IMR-90 (cell line): ENCODE data around the gene PRRG1. TPM values are rescaled to one million over a fixed set of nuclear protein-coding genes. Genes with fewer than 3 reads are reported as not detected.
"Not testable (repeated sequence)": the region's sequence is repeated elsewhere in the genome, so short reads cannot be mapped to it uniquely, and the experiment has no call there.

Experiments
- ATAC-seq: fragments of 200-7000 bp; cut with Tn5 transposase; 2 replicates; pipeline ENCODE4 v1.9.1; 2020; ENCODE audit warnings: low read depth, mild to moderate bottlenecking, moderate library complexity
- BruUV-seq: library from RNA; stranded (reverse); fragments of 400-500 nt; replicated peaks from 2 replicates; lab custom pipeline; 2021; lab: Mats Ljungman, UMichigan
- CTCF ChIA-PET: fragments of 300-600 bp; formaldehyde crosslinking; extraction: SDS; loops from one replicate; lab custom pipeline; 2021; ENCODE audit warnings: antibody characterized with exemption; lab: Yijun Ruan, JAX
- POLR2A ChIA-PET: fragments of 300-600 bp; sonication (Branson Sonifier 250); formaldehyde crosslinking; loops from one replicate; lab custom pipeline; 2022; ENCODE audit warnings: antibody characterized with exemption; ENCODE audit not compliant: unreplicated experiment; lab: Charles Lee
- DNase-seq: peaks from one replicate; pipeline ENCODE4 v3.0.0; 2013
- H2AFZ ChIP-seq: replicated peaks from 2 replicates; pipeline ENCODE3; 2013; ENCODE audit warnings: low read length, mild to moderate bottlenecking; ENCODE audit not compliant: poor library complexity
- H2AK5ac ChIP-seq: 2 replicates; pipeline ENCODE4 v1.6.1; 2013; ENCODE audit warnings: low read depth, low read length, inconsistent platforms
- H2AK9ac ChIP-seq: replicated peaks from 2 replicates; pipeline ENCODE3; 2013; ENCODE audit warnings: mild to moderate bottlenecking, low read depth, low read length, moderate library complexity; ENCODE audit not compliant: poor library complexity
- H2BK120ac ChIP-seq: 2 replicates; pipeline ENCODE4 v1.6.1; 2013; ENCODE audit warnings: low read depth, low read length, inconsistent platforms
- H2BK15ac ChIP-seq: 3 replicates; pipeline ENCODE4 v1.6.1; 2013; ENCODE audit warnings: low read depth, low read length, inconsistent platforms
- H2BK20ac ChIP-seq: 2 replicates; pipeline ENCODE4 v1.6.1; 2013; ENCODE audit warnings: low read depth, mild to moderate bottlenecking, inconsistent platforms, low read length, moderate library complexity
- H2BK5ac ChIP-seq: 2 replicates; pipeline ENCODE4 v1.6.1; 2013; ENCODE audit warnings: mild to moderate bottlenecking, low read depth, low read length, inconsistent platforms; ENCODE audit not compliant: poor library complexity, severe bottlenecking
- H3K14ac ChIP-seq: replicated peaks from 2 replicates; pipeline ENCODE4 v1.6.1; 2013; ENCODE audit warnings: low read depth, low read length, inconsistent platforms
- H3K18ac ChIP-seq: 2 replicates; pipeline ENCODE4 v1.6.1; 2013; ENCODE audit warnings: low read depth, low read length, control low read depth
- H3K23ac ChIP-seq: 2 replicates; pipeline ENCODE4 v1.6.1; 2013; ENCODE audit warnings: low read depth, low read length, inconsistent platforms
- H3K27ac ChIP-seq: 2 replicates; pipeline ENCODE4 v1.5.1; 2013; ENCODE audit warnings: mild to moderate bottlenecking, control low read depth, low read length; ENCODE audit not compliant: insufficient read depth
- H3K27me3 ChIP-seq: 2 replicates; pipeline ENCODE4 v1.6.1; 2013; ENCODE audit warnings: low read length; ENCODE audit not compliant: control insufficient read depth, insufficient read depth
- H3K36me3 ChIP-seq: 2 replicates; pipeline ENCODE4 v1.6.1; 2013; ENCODE audit warnings: low read length, mixed read lengths; ENCODE audit not compliant: control insufficient read depth, insufficient read depth
- H3K4ac ChIP-seq: 2 replicates; pipeline ENCODE4 v1.6.1; 2013; ENCODE audit warnings: low read depth, low read length, inconsistent platforms
- H3K4me1 ChIP-seq: 2 replicates; pipeline ENCODE4 v1.6.1; 2013; ENCODE audit warnings: low read length, mixed read lengths; ENCODE audit not compliant: control insufficient read depth, insufficient read depth
- H3K4me2 ChIP-seq: 2 replicates; pipeline ENCODE4 v1.6.1; 2013; ENCODE audit warnings: low read depth, mild to moderate bottlenecking, control low read depth, low read length, moderate library complexity
- H3K4me3 ChIP-seq: 2 replicates; pipeline ENCODE4 v1.5.1; 2013; ENCODE audit warnings: low read depth, mild to moderate bottlenecking, control low read depth, low read length, moderate library complexity; ENCODE audit not compliant: insufficient read depth
- H3K56ac ChIP-seq: 2 replicates; pipeline ENCODE4 v1.6.1; 2013; ENCODE audit warnings: low read length, inconsistent platforms; ENCODE audit not compliant: insufficient read depth; ENCODE audit errors: extremely low read depth
- H3K79me1 ChIP-seq, 2 experiments: 2 replicates each; pipeline ENCODE4 v1.6.1; 2013; ENCODE audit warnings: low read length in 2 of 2, inconsistent platforms in 1 of 2, low read depth in 1 of 2
- H3K9ac ChIP-seq: 2 replicates; pipeline ENCODE4 v1.6.1; 2013; ENCODE audit warnings: low read depth, low read length, control low read depth
- H3K9me1 ChIP-seq: 2 replicates; pipeline ENCODE4 v1.6.1; 2013; ENCODE audit warnings: low read length, inconsistent platforms; ENCODE audit not compliant: insufficient read depth
- H3K9me3 ChIP-seq: 2 replicates; pipeline ENCODE4 v1.6.1; 2013; ENCODE audit warnings: low read length; ENCODE audit not compliant: control insufficient read depth, insufficient read depth
- H4K20me1 ChIP-seq: 2 replicates; pipeline ENCODE4 v1.6.1; 2013; ENCODE audit warnings: low read length, inconsistent platforms; ENCODE audit not compliant: insufficient read depth
- H4K5ac ChIP-seq: 2 replicates; pipeline ENCODE4 v1.6.1; 2013; ENCODE audit warnings: mild to moderate bottlenecking, low read depth, low read length, control low read depth
- H4K8ac ChIP-seq, 2 experiments: 2 replicates each; pipeline ENCODE4 v1.6.1; 2013; ENCODE audit warnings: low read depth in 2 of 2, low read length in 2 of 2, control low read depth in 1 of 2, inconsistent platforms in 1 of 2
- H4K91ac ChIP-seq: 2 replicates; pipeline ENCODE4 v1.6.1; 2013; ENCODE audit warnings: low read depth, low read length, inconsistent platforms; ENCODE audit not compliant: insufficient read depth
- WGBS, 2 experiments: methylation state at CpG; one replicate each; pipeline versions ENCODE4 v1.1.5 to v1.1.7; 2013; ENCODE audit warnings: missing lambda C conversion rate in 2 of 2; ENCODE audit not compliant: insufficient read length in 1 of 2; ENCODE audit errors: extremely low coverage in 2 of 2; 5-methylcytosine and 5-hydroxymethylcytosine counted together
- dilution Hi-C: fragments of 300-500 bp; cut with HindIII; formaldehyde crosslinking; loops from one replicate; pipeline ENCODE4 v1.14.3; 2018; ENCODE audit warnings: low sequenced_read_pairs; ENCODE audit not compliant: unreplicated experiment
- in situ Hi-C: fragments of 300-500 bp; cut with MboI; formaldehyde crosslinking; loops from 3 replicates; pipeline ENCODE4 v1.14.3; 2019; ENCODE audit warnings: low sequenced_read_pairs, inconsistent platforms, mixed read lengths
- intact Hi-C: fragments of 100-400 bp; cut with micrococcal nuclease; formaldehyde crosslinking; loops from 2 replicates; pipeline ENCODE4 v1.10.0; 2022
- polyA plus RNA-seq, 3 experiments: library from polyadenylated mRNA; depleted of rRNA; stranded (reverse); fragments of >200 nt; gene quantifications; 2 replicates each; pipeline ENCODE4 v1.2.3, GENCODE V29; 2012; ENCODE audit warnings: low replicate concordance in 1 of 3
- total RNA-seq: library from RNA; depleted of rRNA; stranded (reverse); fragments of >200 nt; gene quantifications from 2 replicates; pipeline ENCODE4 v1.2.3, GENCODE V29; 2012

Gene PRRG1
- total and polyA plus RNA-seq, 2 of the 4 experiments (the other 2 are of a cell fraction) = 9.0 to 11.1 TPM

GRCh38 chrX:37484335-37484734, 135.2 kb downstream of the PRRG1 start:
- H3K23ac ChIP-seq, H3K27me3 ChIP-seq, H2AK9ac ChIP-seq, BruUV-seq, H3K4me2 ChIP-seq, H4K8ac ChIP-seq, H3K79me1 ChIP-seq, H2BK15ac ChIP-seq, intact Hi-C loops, H4K20me1 ChIP-seq, CTCF ChIA-PET, ATAC-seq, H3K18ac ChIP-seq, H4K5ac ChIP-seq, H3K27ac ChIP-seq, H2BK120ac ChIP-seq, dilution Hi-C loops, H2AFZ ChIP-seq, POLR2A ChIA-PET, H3K9ac ChIP-seq, H3K56ac ChIP-seq, H3K4ac ChIP-seq, H3K9me1 ChIP-seq, in situ Hi-C loops, DNase-seq, H3K14ac ChIP-seq, H2AK5ac ChIP-seq, H3K4me3 ChIP-seq, H3K9me3 ChIP-seq, H2BK20ac ChIP-seq, H2BK5ac ChIP-seq, H3K36me3 ChIP-seq, H3K4me1 ChIP-seq, H4K91ac ChIP-seq: not testable (repeated sequence)
- WGBS, 2 experiments = 67% methylated on average over 1 of the region's 4 CpGs; no CpG with 5 or more reads in 1 of the 2 experiments
